ENCODE data around the gene DSCAM. TPM values are rescaled to one million over a fixed set of nuclear protein-coding genes. Genes with fewer than 3 reads are reported as not detected.

DSCAM gene
- total RNA-seq, 2 donors from 2014 or later: 0.05 TPM; not detected in 1

DNA sequence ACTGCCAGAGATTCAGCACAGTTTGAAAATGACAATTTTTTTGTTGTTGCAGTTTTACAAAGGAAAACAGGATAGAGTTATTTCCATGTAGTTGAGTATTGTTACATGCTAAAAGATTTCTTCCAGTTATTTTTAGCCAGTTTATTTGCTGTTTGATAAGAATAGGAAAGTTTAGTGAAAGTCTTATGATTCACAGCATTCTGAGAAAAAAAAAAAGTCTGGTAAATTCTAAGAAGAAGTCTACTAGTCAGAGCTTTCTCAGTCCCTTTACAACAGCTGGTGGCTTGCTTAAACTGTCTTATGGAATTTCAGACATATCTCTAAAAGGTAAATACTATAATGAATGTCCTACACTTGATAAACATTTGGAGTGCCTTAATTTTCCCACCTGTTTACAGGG is 341.7 kb downstream of the DSCAM start:
- DNase-seq: no peak
- Histone ChIP-seq H3K4me3 (no peak overlapping the region), H3K27ac (no peak overlapping the region), H3K9ac (ENCODE audit: low read depth in 2 of 2, low read length in 2 of 2) (no peak overlapping the region), H3K4me1 (no peaks in the 10 kb centered on the region), H3K9me3 (no peaks in the 10 kb centered on the region), H3K27me3 (no peaks in the 10 kb centered on the region), H3K36me3 (no peaks in the 10 kb centered on the region)
- intact Hi-C loops (cut with DNase I): no loop called here
- TF ChIP-seq, protein P1, sequence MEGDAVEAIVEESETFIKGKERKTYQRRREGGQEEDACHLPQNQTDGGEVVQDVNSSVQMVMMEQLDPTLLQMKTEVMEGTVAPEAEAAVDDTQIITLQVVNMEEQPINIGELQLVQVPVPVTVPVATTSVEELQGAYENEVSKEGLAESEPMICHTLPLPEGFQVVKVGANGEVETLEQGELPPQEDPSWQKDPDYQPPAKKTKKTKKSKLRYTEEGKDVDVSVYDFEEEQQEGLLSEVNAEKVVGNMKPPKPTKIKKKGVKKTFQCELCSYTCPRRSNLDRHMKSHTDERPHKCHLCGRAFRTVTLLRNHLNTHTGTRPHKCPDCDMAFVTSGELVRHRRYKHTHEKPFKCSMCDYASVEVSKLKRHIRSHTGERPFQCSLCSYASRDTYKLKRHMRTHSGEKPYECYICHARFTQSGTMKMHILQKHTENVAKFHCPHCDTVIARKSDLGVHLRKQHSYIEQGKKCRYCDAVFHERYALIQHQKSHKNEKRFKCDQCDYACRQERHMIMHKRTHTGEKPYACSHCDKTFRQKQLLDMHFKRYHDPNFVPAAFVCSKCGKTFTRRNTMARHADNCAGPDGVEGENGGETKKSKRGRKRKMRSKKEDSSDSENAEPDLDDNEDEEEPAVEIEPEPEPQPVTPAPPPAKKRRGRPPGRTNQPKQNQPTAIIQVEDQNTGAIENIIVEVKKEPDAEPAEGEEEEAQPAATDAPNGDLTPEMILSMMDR (IDR thresholded peaks at IDR 0.05): no peak

DNA sequence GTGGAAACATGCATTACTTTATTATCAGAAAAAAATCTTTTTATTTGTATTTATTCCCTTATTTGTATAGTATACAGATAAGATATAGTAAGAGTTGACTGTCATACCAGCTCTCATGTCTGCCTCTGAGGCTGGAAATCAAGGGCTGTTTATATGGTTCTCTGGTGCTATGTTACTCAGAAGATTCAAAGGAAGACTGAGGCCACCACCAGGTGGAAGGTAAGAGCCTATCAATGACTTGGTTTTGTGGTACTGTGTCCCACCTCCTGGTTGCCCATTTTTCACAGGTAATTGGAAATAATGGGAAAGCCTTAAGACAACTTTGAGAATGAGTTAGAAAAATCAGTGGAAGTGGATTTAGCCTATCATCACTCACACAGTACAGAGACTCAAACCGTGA is 342.1 kb downstream of the DSCAM start:
- H3K4me1 ChIP-seq: no peaks in the 10 kb centered on the region
- TF ChIP-seq, protein P1 (IDR thresholded peaks at IDR 0.05): no peak
- H3K27me3 ChIP-seq: no peaks in the 10 kb centered on the region
- H3K4me3 ChIP-seq: no peak overlapping the region
- no peak for DNase-seq
- no peak overlapping the region for H3K9ac ChIP-seq (ENCODE audit: low read depth in 2 of 2, low read length in 2 of 2)
- intact Hi-C loops (cut with DNase I): no loop called here
- H3K36me3 ChIP-seq: no peaks in the 10 kb centered on the region
- H3K27ac ChIP-seq: no peak overlapping the region
- no peaks in the 10 kb centered on the region for H3K9me3 ChIP-seq

DNA sequence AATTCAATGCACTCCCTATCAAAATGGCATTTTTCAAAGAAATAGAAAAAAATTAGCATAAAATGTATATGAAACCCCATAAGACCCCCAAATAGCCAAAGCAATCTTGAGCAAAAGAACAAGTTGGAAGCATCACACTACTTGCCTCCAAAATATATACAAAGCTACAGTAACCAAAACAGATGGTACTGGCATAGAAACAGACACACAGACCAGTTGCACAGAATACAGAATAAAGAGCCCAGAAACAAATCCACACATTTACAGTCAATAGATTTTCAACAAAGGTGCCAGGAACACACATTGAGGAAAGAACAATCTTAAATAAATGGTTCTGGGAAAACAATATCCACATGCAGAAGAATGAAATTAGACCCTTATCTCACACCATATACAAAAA is 350.8 kb downstream of the DSCAM start:
- Histone ChIP-seq H3K9me3 (no peaks in the 10 kb centered on the region), H3K27me3 (no peaks in the 10 kb centered on the region), H3K4me1 (no peaks in the 10 kb centered on the region), H3K36me3 (no peaks in the 10 kb centered on the region), H3K9ac (ENCODE audit: low read depth in 2 of 2, low read length in 2 of 2) (no peak overlapping the region), H3K27ac (no peak overlapping the region), H3K4me3 (no peak overlapping the region)
- intact Hi-C loops (cut with DNase I): no loop called here
- no peak for DNase-seq
- TF ChIP-seq, protein P1 (IDR thresholded peaks at IDR 0.05): no peak

- TF ChIP-seq, protein P1 (IDR thresholded peaks at IDR 0.05): no peak
- DNase-seq: no peak
These were observed 356.6 kb downstream of the DSCAM start for GRCh38 chr21:40490408-40490807.

DNA sequence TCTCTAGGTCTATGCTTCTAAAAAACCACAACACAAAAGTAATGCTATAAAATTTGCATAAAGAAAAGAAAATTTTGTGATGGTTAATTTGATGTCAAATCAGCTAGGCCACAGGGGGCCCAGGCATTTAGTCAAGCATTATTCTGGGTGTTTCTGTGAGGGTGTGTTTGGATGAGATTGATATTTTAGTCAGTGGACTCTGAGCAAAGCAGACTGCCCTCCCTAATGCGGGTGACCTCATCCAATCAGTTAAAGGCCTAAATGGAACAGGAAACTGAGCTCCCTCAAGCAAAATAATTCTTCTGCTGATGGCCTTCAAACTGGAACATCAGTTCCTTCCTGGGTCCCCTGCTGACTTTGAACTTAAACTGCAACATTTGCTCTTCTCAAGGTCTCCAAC is 358.0 kb downstream of the DSCAM start:
- intact Hi-C loops (cut with DNase I): no loop called here
- H3K36me3 ChIP-seq: no peaks in the 10 kb centered on the region
- H3K4me3 ChIP-seq: no peak overlapping the region
- H3K9ac ChIP-seq (ENCODE audit: low read depth in 2 of 2, low read length in 2 of 2): no peak overlapping the region
- DNase-seq: no peak
- H3K27me3 ChIP-seq: no peaks in the 10 kb centered on the region
- no peaks in the 10 kb centered on the region for H3K4me1 ChIP-seq
- H3K9me3 ChIP-seq: no peaks in the 10 kb centered on the region
- TF ChIP-seq, protein P1 (IDR thresholded peaks at IDR 0.05): no peak
- H3K27ac ChIP-seq: no peak overlapping the region

More at GRCh38 chr21:40490408-40490807, 356.6 kb downstream of the DSCAM start:
- Histone ChIP-seq H3K4me3 (no peak overlapping the region), H3K4me1 (no peaks in the 10 kb centered on the region), H3K27me3 (no peaks in the 10 kb centered on the region), H3K9me3 (no peaks in the 10 kb centered on the region), H3K9ac (ENCODE audit: low read depth in 2 of 2, low read length in 2 of 2) (no peak overlapping the region), H3K36me3 (no peaks in the 10 kb centered on the region), H3K27ac (no peak overlapping the region)
- intact Hi-C loops (cut with DNase I): no loop called here

DNA sequence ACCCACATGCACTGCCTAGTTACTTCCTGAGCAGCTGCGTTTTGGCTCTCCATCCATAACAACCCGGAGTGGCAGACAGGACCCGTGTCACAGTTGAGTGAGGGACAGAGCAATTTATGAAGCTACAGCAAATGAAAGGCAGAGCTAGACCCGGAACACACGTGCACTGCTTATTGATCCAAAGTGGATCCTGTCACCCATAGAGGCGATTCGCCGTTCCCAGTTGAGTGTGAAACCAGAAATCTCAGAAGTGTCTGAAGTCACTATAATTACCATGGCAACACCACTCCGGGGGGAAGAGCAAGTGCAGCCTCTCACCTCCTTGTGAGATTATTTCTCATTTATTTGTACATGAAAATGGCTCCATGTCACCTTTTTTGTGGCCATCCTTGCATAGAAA is 365.2 kb downstream of the DSCAM start:
- Histone ChIP-seq H3K27me3 (no peaks in the 10 kb centered on the region), H3K4me1 (no peaks in the 10 kb centered on the region), H3K9me3 (no peaks in the 10 kb centered on the region), H3K36me3 (no peaks in the 10 kb centered on the region), H3K27ac (no peak overlapping the region), H3K4me3 (no peak overlapping the region), H3K9ac (ENCODE audit: low read depth in 2 of 2, low read length in 2 of 2) (no peak overlapping the region)
- intact Hi-C loops (cut with DNase I): no loop called here
- TF ChIP-seq, protein P1 (IDR thresholded peaks at IDR 0.05): no peak
- no peak for DNase-seq

All from colonic mucosa (tissue), 4 donors.